ENCODE measurements around the gene CPNE7.

CPNE7 gene

DNA sequence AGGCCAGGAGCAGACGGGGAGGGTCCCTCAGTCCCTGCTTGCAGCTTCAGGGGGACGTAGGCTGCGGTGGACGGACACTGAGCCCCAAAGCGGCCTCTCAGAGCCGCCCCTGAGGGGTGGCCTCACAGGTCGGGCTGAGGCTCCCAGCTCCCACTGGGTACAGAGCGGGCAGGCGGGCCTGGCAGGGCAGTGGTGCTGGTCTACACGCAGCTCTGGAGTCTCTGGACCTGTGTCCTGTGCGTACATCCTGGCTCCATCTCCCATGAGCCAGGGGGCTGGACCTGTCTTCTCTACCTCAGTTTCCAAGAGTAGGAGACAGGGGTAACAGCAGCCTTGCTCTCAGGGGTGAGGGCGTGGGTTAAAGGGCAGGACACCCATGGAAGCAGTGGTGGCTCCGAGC is 39.6 kb downstream of the CPNE7 start:
- no peak for DNase-seq (ENCODE audit: low read depth)
- TF ChIP-seq CTCF (IDR thresholded peaks at IDR 0.05; ENCODE audit: low read depth, low read length, missing control alignments) = no peak
- no peak overlapping the region for H3K4me3 ChIP-seq (ENCODE audit: low read depth, low read length)

GRCh38 chr16:89615596-89616090 is 40.1 kb downstream of the CPNE7 start:
- no peak overlapping the region for H3K4me3 ChIP-seq (ENCODE audit: low read depth, low read length)
- TF ChIP-seq CTCF (IDR thresholded peaks at IDR 0.05; ENCODE audit: low read depth, low read length, missing control alignments) = peak; percentile 69
- DNase-seq (ENCODE audit: low read depth) = no peak

GRCh38 chr16:89616623-89617022 is 41.1 kb downstream of the CPNE7 start:
- no peak overlapping the region for H3K4me3 ChIP-seq (ENCODE audit: low read depth, low read length)
- no peak for TF ChIP-seq CTCF (IDR thresholded peaks at IDR 0.05; ENCODE audit: low read depth, low read length, missing control alignments)

GRCh38 chr16:89617036-89617435 is 41.5 kb downstream of the CPNE7 start:
- H3K4me3 ChIP-seq (ENCODE audit: low read depth, low read length) = no peak overlapping the region
- no peak for DNase-seq (ENCODE audit: low read depth)
- no peak for TF ChIP-seq CTCF (IDR thresholded peaks at IDR 0.05; ENCODE audit: low read depth, low read length, missing control alignments)

More at GRCh38 chr16:89616623-89617022, 41.1 kb downstream of the CPNE7 start:
- no peak for DNase-seq (ENCODE audit: low read depth)

DNA sequence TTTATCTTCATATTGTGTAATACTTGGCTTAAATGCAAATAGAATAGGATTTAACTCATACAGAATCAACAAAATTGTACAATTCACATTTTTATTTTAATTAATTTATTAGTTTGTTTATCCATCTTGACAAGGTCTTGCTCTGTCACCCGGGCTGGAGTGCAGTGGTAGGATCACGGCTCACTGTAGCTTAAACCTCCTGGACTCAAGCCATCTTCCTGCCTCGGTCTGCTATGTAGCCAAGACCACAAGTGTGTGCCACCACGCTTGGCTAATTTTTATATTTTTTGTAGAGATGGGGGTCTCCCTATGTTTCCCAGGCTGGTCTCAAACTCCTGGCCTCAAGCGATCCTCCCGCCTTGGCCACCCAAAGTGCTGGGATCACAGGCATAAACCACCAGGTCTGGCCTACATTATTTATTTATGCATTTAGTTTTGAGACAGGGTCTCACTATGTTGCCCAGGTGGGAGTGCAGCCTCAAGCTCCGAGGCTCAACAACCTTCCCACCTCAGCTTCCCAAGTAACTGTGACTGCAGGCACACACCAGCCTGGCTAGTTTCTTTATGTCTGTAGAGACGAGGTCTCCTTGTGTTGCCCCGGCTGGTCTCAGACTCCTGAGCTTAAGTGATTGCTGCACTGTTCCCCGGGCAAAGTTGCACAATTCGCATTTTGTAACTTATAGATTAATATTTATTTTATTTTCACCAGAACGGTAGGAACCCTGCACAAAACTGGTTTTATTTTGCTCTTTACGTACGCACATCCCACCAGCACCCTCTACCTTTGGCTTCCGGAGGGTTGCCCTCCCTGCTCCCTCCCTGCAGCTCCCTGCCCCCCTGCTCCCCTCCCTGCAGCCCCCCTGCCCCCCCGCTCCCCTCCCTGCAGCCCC is 42.8 kb downstream of the CPNE7 start:
- no peak for DNase-seq (ENCODE audit: low read depth)
- TF ChIP-seq CTCF (IDR thresholded peaks at IDR 0.05; ENCODE audit: low read depth, low read length, missing control alignments) = no peak
- no peak overlapping the region for H3K4me3 ChIP-seq (ENCODE audit: low read depth, low read length)

DNA sequence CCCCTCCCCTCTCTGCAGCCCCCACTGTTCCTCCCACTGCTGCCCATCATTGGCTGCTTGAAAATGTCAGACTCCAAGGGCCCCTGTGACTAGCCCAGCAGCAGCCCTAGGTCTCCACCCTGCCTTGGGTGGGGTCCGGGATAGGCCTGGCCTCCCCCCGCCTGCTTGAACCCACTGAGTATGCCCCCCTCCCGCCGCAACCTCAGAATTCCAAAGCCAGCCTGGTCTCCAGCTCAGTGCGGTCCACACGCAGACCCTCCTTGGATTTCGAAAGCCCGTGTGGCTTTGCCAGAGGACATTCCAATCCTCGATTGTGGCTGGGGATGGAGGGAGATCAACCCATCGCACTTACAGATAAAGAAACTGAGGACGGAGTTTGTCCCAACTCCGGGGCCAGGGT is 44.3 kb downstream of the CPNE7 start:
- TF ChIP-seq CTCF (IDR thresholded peaks at IDR 0.05; ENCODE audit: low read depth, low read length, missing control alignments) = no peak
- DNase-seq (ENCODE audit: low read depth) = no peak
- no peak overlapping the region for H3K4me3 ChIP-seq (ENCODE audit: low read depth, low read length)
